Measurements from ENCODE around the gene CEACAM5.

The CEACAM5 gene

GRCh38 chr19:41697198-41697855, 11.1 kb upstream of the CEACAM5 start:
- Mint-ChIP-seq H3K27me3 (ENCODE audit: low read depth, poor library complexity) (peaks cover 6% of the 10 kb centered on the region), H3K27ac (no peak overlapping the region), H3K36me3 (ENCODE audit: low read depth) (no peaks in the 10 kb centered on the region), H3K4me1 (no peaks in the 10 kb centered on the region), H3K4me3 (no peak overlapping the region), H3K9me3 (peaks cover 89% of the 10 kb centered on the region)
- DNase-seq, result no peak
- no peak for TF ChIP-seq CTCF (IDR thresholded peaks at IDR 0.05)

DNA sequence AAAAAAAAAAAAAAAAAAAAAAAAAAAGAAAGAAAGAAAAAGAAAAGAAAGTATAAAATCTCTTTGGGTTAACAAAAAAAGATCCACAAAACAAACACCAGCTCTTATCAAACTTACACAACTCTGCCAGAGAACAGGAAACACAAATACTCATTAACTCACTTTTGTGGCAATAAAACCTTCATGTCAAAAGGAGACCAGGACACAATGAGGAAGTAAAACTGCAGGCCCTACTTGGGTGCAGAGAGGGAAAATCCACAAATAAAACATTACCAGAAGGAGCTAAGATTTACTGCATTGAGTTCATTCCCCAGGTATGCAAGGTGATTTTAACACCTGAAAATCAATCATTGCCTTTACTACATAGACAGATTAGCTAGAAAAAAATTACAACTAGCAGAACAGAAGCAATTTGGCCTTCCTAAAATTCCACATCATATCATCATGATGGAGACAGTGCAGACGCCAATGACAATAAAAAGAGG, 9.6 kb upstream of the CEACAM5 start:
- no peak overlapping the region for H3K4me3 Mint-ChIP-seq
- peaks cover 8% of the 10 kb centered on the region for H3K27me3 Mint-ChIP-seq (ENCODE audit: low read depth, poor library complexity)
- H3K9me3 Mint-ChIP-seq, result peaks cover 87% of the 10 kb centered on the region
- no peaks in the 10 kb centered on the region for H3K4me1 Mint-ChIP-seq
- H3K27ac Mint-ChIP-seq, result no peak overlapping the region
- no peak for TF ChIP-seq CTCF (IDR thresholded peaks at IDR 0.05)
- H3K36me3 Mint-ChIP-seq (ENCODE audit: low read depth), result no peaks in the 10 kb centered on the region
- no peak for DNase-seq

DNA sequence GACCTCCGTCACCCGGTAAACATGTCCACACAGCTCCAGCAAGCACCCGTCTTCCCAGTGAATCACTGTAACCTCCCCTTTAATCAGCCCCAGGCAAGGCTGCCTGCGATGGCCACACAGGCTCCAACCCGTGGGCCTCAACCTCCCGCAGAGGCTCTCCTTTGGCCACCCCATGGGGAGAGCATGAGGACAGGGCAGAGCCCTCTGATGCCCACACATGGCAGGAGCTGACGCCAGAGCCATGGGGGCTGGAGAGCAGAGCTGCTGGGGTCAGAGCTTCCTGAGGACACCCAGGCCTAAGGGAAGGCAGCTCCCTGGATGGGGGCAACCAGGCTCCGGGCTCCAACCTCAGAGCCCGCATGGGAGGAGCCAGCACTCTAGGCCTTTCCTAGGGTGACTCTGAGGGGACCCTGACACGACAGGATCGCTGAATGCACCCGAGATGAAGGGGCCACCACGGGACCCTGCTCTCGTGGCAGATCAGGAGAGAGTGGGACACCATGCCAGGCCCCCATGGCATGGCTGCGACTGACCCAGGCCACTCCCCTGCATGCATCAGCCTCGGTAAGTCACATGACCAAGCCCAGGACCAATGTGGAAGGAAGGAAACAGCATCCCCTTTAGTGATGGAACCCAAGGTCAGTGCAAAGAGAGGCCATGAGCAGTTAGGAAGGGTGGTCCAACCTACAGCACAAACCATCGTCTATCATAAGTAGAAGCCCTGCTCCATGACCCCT, 9.0 kb upstream of the CEACAM5 start:
- no peak for DNase-seq
- H3K9me3 Mint-ChIP-seq, result peaks cover 84% of the 10 kb centered on the region
- no peak overlapping the region for H3K4me3 Mint-ChIP-seq
- peaks cover 8% of the 10 kb centered on the region for H3K27me3 Mint-ChIP-seq (ENCODE audit: low read depth, poor library complexity)
- no peaks in the 10 kb centered on the region for H3K36me3 Mint-ChIP-seq (ENCODE audit: low read depth)
- TF ChIP-seq CTCF (IDR thresholded peaks at IDR 0.05), result no peak
- H3K27ac Mint-ChIP-seq, result no peak overlapping the region
- no peaks in the 10 kb centered on the region for H3K4me1 Mint-ChIP-seq

- no peaks in the 10 kb centered on the region for H3K36me3 Mint-ChIP-seq (ENCODE audit: low read depth)
- no peaks in the 10 kb centered on the region for H3K4me1 Mint-ChIP-seq
- H3K4me3 Mint-ChIP-seq, result no peak overlapping the region
- DNase-seq, result no peak
- no peak for TF ChIP-seq CTCF (IDR thresholded peaks at IDR 0.05)
- H3K27me3 Mint-ChIP-seq (ENCODE audit: low read depth, poor library complexity), result peaks cover 8% of the 10 kb centered on the region
- peaks cover 85% of the 10 kb centered on the region for H3K9me3 Mint-ChIP-seq
- H3K27ac Mint-ChIP-seq, result no peak overlapping the region
Measured at GRCh38 chr19:41699968-41700323, 8.5 kb upstream of the CEACAM5 start.

- no peak for DNase-seq
- no peak overlapping the region for H3K4me3 Mint-ChIP-seq
- no peak for TF ChIP-seq CTCF (IDR thresholded peaks at IDR 0.05)
- H3K27ac Mint-ChIP-seq, result no peak overlapping the region
- peaks cover 8% of the 10 kb centered on the region for H3K27me3 Mint-ChIP-seq (ENCODE audit: low read depth, poor library complexity)
- peaks cover 85% of the 10 kb centered on the region for H3K9me3 Mint-ChIP-seq
- no peaks in the 10 kb centered on the region for H3K36me3 Mint-ChIP-seq (ENCODE audit: low read depth)
- H3K4me1 Mint-ChIP-seq, result no peaks in the 10 kb centered on the region
Measured at GRCh38 chr19:41700381-41701195, 7.8 kb upstream of the CEACAM5 start.
